Kidney tubule cell (primary cell): ENCODE measurements around the gene FGFR2.
A peak's percentile ranks its signal among the peaks of the same experiment; 100 is the strongest.

Source experiments
- DNase-seq: peaks from one replicate; pipeline ENCODE4 v3.0.0-alpha.2; 2018; ENCODE audit warnings: low spot score

The FGFR2 gene

DNA sequence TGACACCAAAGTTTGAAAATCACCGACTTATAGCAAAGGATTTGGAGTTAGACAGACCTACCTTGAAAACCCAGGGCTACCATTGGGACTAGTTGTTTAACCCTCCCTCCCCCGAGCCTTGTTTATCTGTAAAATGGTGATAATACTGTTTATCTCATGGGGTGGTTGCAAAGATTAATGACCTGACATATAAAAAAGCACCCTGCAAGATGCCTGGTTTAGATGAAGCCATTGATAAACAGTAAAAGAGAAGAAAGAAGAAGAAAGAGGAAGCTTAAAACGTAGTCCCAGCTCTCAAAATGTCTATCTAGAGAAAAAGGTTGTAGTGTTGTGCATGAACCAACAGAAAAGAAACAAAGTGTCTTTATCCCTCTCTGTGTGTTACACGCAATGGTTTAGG, 145.7 kb downstream of the FGFR2 start:
- no peak for DNase-seq

DNA sequence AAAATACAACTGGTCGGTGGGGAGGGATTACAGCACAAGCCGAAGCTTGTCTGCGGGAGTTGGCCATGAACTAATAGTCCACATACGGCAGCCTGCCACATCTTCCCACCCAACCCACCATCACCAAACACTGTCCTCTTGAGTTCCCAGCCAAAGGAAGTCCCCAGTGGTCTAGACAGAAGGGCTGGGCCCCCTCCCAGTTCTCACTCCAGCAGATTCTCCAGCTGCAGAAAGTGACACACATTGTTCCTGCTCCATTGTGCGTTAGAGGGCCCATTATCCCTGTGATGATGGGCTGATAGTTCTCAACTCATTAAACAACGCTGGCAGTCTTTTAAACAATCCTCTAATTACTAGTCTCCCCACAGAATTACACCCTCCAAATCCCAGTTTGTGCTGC, 148.0 kb downstream of the FGFR2 start:
- DNase-seq: no peak

DNA sequence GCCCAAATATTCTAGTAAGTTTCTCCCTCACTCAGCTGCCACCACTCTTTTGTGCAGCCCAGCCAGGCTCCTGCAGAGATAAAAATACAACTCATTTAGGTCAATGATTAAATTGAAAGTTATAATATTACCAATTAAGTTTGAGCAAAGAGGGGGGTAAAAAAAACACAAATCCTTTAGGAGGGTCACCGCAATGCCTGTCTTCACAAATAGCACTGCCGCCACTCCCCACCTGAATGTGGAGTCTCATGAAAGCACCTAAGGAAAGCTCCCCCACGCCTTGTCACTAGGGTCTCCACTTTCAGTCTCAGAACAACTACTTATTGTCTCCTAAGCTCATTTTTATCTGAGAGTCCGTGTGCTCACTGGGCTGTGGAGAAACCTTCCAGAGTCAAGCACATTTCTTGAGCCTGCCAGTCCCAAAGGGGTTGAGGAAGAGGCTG, 148.7 kb downstream of the FGFR2 start:
- DNase-seq: peak; percentile 69

DNA sequence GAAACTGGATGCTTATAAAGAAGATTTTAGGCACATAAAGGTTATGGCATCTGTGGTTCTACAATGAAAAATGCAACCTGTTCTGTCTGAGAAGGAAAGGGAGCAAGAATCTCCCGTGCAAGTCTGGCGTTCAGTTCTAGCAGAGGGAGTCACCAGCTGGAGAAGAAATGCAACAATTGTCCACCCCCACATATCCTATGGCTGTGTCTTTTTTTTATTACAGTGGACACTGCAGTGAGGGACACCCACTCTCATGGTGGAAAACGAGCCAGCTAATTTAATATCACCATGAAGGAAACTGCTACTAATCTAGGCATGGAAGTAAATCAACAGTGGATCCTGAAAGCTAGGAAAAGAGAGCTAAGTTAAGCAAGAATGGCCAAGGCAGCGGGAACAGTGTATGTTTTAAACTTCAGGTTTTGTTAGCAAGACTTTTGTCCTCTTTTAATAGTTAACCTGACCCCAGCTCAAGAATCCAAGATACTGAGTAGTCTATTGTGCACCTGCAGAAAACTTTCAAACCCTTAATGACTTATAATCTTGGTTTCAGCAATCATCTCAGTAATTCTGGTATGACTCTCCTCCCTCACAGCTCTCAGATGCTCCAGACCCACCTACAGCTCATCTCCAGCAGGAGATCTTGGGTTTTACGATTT, 149.3 kb downstream of the FGFR2 start:
- peak; percentile 54 for DNase-seq

DNA sequence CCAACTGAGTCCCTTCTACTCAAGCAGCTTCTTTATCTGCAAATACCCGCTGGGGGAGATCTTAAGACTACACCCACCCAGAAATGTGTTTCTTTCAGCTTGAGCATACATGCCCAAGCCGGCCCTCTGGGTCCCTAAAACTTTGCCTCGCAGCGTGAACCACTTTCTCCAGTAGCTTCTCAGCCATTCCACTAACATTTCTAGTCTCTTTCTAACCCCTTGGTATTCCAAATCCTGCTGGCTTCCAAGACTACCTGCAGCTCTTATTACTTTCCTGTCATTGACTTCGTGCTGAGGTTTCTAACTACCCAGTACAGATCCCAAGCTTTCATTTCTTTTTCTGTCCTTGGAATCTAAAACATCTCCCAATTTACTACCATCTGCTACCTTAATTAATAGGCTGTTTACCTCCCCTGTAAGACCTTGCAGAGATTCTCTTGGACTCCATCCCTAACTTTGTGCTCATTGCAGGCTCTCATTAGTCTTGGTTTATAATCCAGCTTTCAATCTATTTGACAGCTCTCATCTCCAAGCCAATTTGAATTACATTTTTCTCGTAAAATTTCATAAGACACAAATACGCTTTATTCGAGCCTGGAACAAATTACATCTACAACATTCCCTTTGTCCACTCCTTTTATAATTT, 153.6 kb downstream of the FGFR2 start:
- no peak for DNase-seq

DNA sequence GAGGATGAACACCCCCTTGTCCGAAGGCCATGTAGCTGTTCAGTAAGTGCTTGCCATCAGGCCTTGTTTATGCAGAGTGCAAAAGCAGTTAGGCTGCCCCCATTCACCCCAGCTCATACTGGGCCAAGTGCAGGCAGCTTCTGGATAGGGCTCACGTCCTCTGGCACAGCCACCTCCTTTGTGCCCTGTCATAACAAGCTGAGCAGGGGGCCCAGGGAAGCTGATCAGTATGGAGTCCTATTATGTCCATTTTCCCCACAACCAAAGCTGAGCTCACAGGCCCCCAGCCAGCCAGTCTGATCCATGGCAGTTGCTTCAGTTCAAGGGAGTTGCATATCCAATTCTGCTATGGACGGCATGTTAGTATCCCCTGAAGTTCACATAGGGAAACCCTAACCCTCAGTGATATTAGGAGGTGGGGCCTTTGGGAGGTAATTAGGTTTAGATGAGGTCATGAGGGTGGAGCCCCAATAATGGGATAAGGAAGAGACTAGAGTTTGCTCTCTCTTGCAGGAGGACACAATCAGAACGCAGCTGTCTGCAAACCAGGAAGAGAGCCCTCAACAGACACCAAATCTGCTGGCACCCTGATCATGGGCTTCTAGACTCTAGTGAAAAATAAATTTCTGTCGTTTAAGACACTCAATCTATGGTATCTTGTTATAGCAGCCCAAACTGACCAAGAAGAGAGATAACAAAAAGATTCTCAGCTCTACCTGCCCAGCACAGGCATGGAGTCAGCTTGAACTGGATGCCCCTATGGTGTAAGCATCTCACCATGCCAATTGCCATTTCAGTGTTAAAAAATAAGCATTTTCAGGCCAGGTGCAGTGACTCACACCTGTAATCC, 155.9 kb downstream of the FGFR2 start:
- no peak for DNase-seq

DNA sequence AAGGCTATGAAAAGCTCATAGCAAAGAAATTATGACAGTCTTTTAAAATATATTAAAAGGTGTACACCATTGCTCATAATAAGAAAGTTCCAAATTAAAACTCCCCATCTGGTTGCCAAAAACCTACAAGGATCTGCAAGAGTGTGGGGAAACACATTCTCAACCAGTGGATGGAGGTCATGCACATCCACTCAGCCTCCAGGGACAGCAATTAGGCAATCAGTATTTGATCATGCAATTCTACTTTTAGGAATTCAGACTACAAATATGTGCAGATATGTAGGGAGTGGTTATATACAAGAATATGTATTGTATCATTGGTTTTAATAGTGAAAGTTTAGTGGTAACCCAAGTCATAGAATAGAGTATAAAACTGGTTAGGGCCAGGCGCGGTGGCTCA, 157.8 kb downstream of the FGFR2 start:
- DNase-seq: no peak

DNA sequence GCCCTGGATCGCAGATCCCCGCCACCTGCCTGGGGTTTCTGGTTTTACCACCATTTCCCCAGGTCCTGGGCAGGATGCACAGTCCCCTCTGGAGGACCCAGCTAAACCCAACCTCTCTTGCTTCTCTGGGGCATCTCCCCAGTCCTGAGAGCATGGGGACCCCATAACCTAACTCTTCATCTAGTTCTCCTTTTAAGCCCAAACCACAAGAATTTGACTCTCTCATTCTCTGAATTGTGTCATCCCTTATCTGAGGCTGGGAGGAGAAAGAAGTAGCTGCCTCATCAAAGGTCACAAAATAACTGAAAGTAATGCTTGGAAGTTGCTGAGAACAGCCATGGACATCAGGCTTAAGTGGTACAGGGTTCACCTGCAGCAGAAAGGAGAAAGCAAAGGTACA, 159.9 kb downstream of the FGFR2 start:
- peak; percentile 3 for DNase-seq

DNA sequence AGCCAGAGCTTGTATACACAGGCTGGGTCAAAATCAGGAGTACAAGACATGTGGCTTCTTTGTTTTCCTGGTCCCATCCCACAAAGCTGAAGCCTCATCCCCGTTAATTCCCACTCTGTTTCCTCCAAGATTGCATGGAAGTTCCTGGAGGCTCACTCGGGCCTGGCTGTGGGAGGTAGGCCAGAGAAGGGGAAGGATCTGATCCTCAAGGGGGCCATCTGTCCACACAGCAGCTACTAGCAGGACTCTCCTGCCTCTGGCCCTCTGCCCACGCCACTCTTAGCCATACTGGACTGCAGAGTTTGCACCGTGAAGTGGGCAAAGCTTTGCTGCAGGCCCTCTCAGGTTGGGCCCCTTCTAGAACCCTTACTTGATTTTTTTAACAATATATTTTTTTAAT, 160.6 kb downstream of the FGFR2 start:
- DNase-seq: no peak

DNA sequence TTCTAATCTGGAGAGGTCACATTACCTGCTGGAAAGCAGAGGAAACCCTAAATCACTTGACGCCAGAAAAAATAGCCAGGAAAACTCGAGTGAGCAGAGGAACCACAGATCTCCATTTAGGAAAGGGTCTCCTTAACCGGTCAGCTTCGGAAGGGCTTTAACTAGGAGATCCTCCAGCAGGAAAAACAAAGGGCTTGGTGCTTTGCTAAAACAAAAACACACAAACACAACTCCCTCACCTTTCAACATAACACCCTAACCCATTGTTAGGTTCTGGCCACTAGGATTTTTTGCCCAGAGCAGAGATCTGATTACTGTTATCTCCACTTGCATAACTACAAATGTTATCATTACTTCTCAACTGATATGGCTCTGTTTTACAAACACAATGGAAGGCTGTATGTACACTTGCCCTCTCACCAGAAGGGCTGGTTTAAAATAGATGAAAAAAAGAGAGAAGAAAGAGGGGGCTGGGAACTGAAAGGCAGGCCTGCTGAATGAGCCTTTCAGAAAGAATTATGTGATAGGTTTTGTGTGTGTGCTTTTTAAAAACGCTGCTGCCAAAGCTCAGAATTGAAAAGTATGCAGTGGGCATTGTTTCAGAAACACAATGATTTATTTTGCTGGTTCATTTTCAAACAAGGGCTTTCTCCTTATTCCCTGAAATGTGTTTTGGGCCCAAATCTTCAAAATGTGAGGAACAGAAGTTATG, 161.5 kb downstream of the FGFR2 start:
- DNase-seq: no peak

DNA sequence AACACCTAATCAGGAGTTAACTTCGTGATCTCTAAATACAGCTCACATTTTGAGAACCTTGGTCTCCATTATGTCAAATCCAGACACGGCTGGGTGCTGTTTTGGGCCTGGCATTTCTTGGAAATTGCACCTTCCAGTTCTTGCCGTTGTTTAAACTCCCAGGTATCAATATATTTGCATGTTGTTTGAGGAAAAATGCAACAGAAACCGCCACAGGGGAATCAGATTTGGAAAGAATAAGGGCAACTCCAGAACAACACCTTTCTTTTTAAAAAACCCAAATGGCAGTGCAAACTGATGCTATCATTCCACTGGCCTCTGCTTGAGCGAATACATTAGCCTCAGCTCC, 162.0 kb downstream of the FGFR2 start:
- no peak for DNase-seq

DNA sequence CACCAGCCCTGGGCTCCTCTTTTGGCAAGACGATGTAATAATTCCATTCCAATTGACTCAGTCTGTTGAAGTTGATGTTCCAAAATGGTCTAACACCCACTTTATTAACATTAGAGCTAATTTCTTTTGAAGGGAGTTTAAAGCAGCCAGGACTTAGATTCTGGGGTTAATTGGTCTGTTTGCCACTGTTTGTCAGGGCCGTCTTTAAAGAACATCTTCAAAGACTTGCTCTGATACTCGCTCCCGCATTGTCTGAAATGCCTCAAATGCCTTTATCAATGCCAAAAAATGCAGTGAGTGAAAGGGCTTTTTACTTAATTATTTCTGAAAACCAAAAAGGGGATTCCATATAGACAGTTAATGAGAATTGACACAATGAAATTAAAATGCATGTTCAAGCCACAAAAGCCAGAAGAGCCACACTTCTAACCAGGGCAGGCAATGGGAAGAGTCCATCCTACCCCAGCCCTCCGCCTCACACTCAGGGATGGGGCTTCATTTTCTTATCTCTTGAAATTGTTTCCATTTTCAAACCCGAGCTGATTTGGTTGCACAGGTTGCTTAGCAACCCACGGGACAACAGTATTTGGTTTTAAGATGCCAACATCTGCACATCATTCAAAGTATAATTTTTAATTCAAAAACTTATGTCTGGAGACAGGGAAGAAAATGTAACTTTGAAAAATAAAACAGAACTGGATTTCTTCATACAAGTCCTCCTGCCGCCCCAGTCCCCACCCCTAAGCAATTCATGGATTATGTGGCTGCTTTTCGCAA, 163.0 kb downstream of the FGFR2 start:
- DNase-seq: no peak

DNA sequence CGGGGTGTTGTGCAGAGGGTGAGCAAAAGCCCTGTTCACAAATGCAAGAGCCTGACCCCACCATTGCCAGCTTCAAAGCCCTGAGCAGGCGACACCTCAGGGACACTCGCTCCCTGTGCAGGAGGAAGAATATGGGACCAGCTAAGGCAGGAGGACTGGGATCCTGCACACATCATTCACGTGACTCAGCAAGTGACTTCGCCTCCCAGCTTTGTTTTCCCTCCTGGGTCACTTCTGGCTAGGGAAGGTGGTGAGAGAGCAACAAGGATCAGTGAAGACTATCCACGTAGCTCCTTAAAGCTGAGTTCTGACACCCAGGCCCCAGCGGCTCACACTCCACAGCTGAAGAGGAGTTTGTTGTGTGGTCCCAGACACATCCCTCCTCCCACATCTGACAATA, 164.3 kb downstream of the FGFR2 start:
- peak; percentile 34 for DNase-seq

DNA sequence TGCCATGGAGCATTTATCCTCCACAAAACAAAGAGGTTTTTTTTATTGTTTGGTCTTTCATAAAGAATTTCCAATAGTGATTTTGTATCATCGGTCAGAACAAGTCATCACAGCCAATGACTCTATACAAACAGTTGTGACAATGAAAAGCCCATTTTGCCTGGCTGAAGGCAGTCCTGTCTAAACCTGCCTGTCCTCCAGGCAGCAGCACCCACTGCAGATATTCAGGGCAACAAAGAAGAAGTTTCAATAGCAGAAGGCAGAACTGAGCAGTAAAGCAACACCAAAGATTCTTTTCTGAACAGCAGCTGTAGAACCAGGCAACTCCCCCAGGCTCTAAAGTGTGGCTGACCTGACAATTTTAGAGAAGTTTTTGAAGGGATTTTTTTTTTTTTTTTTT, 169.4 kb downstream of the FGFR2 start:
- DNase-seq: no peak
